ENCODE measurements around the gene VWF. TPM values are rescaled to one million over a fixed set of nuclear protein-coding genes. Genes with fewer than 3 reads are reported as not detected.
"Not testable (repeated sequence)": the region's sequence is repeated elsewhere in the genome, so short reads cannot be mapped to it uniquely, and the experiment has no call there.

The VWF gene
- total and polyA plus RNA-seq, 11 donors = 125 to 503 (median 238) TPM

- Histone ChIP-seq H3K4me1 (peaks cover 0 to 48% (median 24%) of the 10 kb centered on the region in 12 donors), H3K36me3 (no peaks in the 10 kb centered on the region), H3K9me3 (no peaks in the 10 kb centered on the region), H3K27me3 (peaks cover 0 to 4% (median 0%) of the 10 kb centered on the region in 9 donors), H3K4me3 (no peak overlapping the region), H3K27ac (peak overlapping the region in 4 of 12 donors; percentile 2 to 44 (median 38))
- intact Hi-C loops (cut with DNase I) = no loop called here
- no peak for ATAC-seq
- no peak for DNase-seq
- TF ChIP-seq POLR2A (IDR thresholded peaks at IDR 0.05) (no peak), CTCF (IDR thresholded peaks at IDR 0.05) (no peak)
- 80 to 88% (median 82%) methylated on average over 11 of the region's 11 CpGs for WGBS, 4 donors
These were observed 34.3 kb upstream of the VWF start for GRCh38 chr12:6158749-6159148.

- H3K4me1 ChIP-seq = peaks cover 0 to 48% (median 24%) of the 10 kb centered on the region in 12 donors
- H3K4me3 ChIP-seq = no peak overlapping the region
- H3K27me3 ChIP-seq = peaks cover 0 to 4% (median 0%) of the 10 kb centered on the region in 9 donors
- intact Hi-C loops (cut with DNase I) = no loop called here
- DNase-seq (no peak), ATAC-seq (no peak)
- TF ChIP-seq CTCF (IDR thresholded peaks at IDR 0.05) = no peak
- no peak for TF ChIP-seq POLR2A (IDR thresholded peaks at IDR 0.05)
- H3K36me3 ChIP-seq = no peaks in the 10 kb centered on the region
- WGBS, 4 donors = 46 to 61% (median 53%) methylated on average over 4 of the region's 4 CpGs
- peak overlapping the region in 7 of 12 donors; percentile 2 to 54 (median 20) for H3K27ac ChIP-seq
- no peaks in the 10 kb centered on the region for H3K9me3 ChIP-seq
These were observed 33.8 kb upstream of the VWF start for GRCh38 chr12:6158255-6158654.

GRCh38 chr12:6157482-6157881, 33.0 kb upstream of the VWF start:
- Histone ChIP-seq H3K9me3 (no peaks in the 10 kb centered on the region), H3K27me3 (peaks cover 0 to 4% (median 0%) of the 10 kb centered on the region in 9 donors), H3K4me3 (no peak overlapping the region), H3K27ac (peak overlapping the region in 2 of 12 donors; percentile 10 to 42), H3K4me1 (peaks cover 0 to 48% (median 24%) of the 10 kb centered on the region in 12 donors), H3K36me3 (no peaks in the 10 kb centered on the region)
- WGBS, 4 donors = 95 to 97% (median 96%) methylated on average over 4 of the region's 4 CpGs
- DNase-seq (no peak), ATAC-seq (no peak)
- intact Hi-C loops (cut with DNase I) = no loop called here
- TF ChIP-seq CTCF (IDR thresholded peaks at IDR 0.05) = no peak
- no peak for TF ChIP-seq POLR2A (IDR thresholded peaks at IDR 0.05)

GRCh38 chr12:6154730-6155459, 30.4 kb upstream of the VWF start:
- intact Hi-C loops (cut with DNase I) = loop anchor here in 3 of 10 donors (1.0 to 2.0 kb wide), 3 partner anchors 16 to 30 kb away; partner anchors contain the start of gene VWF (in 2 of the 3)
- TF ChIP-seq POLR2A (IDR thresholded peaks at IDR 0.05) (no peak), CTCF (IDR thresholded peaks at IDR 0.05) (no peak)
- WGBS, 4 donors = 45 to 60% (median 52%) methylated on average over 11 to 15 of the region's 15 CpGs

GRCh38 chr12:6148722-6149121, 24.3 kb upstream of the VWF start:
- 95 to 98% (median 97%) methylated on average over 15 of the region's 15 CpGs for WGBS, 4 donors
- H3K27ac ChIP-seq; DNase-seq; H3K4me3 ChIP-seq; intact Hi-C loops (cut with DNase I); ATAC-seq; H3K9me3 ChIP-seq; H3K27me3 ChIP-seq; H3K36me3 ChIP-seq: not testable (repeated sequence)
- H3K4me1 ChIP-seq = peaks cover 0 to 11% (median 0%) of the 10 kb centered on the region in 12 donors

More at GRCh38 chr12:6154730-6155459, 30.4 kb upstream of the VWF start:
- Histone ChIP-seq H3K27me3 (peaks cover 0 to 4% (median 0%) of the 10 kb centered on the region in 9 donors), H3K27ac (peak overlapping the region; percentile 45 to 87 (median 78)), H3K4me3 (no peak overlapping the region), H3K9me3 (no peaks in the 10 kb centered on the region), H3K36me3 (no peaks in the 10 kb centered on the region), H3K4me1 (peaks cover 0 to 31% (median 6%) of the 10 kb centered on the region in 12 donors)
- ATAC-seq (peak; percentile 88 to 96 (median 94)), DNase-seq (peak; percentile 84 to 89 (median 87))

All from heart left ventricle (tissue), 16 donors.